Dendritic cell treated with granulocyte-macrophage colony-stimulating factor and Interleukin-4, amounts not matched to agents 40 ng/mL and 50 ng/mL, for 4 days (primary cell): Measurements from ENCODE around the gene B3GAT2.

Source experiments
- H3K27ac Mint-ChIP-seq: one replicate; pipeline ENCODE4 v1.8.0; 2022; ENCODE audit warnings: mild to moderate bottlenecking, mixed read lengths
- H3K27me3 Mint-ChIP-seq: one replicate; pipeline ENCODE4 v1.8.0; 2022; ENCODE audit warnings: mild to moderate bottlenecking, mixed read lengths
- H3K36me3 Mint-ChIP-seq: one replicate; pipeline ENCODE4 v1.8.0; 2022; ENCODE audit warnings: low read depth, mixed read lengths
- H3K4me1 Mint-ChIP-seq: one replicate; pipeline ENCODE4 v1.8.0; 2022; ENCODE audit warnings: low read depth, mixed read lengths
- H3K4me3 Mint-ChIP-seq: one replicate; pipeline ENCODE4 v1.8.0; 2022; ENCODE audit warnings: mild to moderate bottlenecking, moderate library complexity, mixed read lengths
- H3K9me3 Mint-ChIP-seq: one replicate; pipeline ENCODE4 v1.8.0; 2022; ENCODE audit warnings: mixed read lengths
- intact Hi-C: fragments of 100-400 bp; cut with micrococcal nuclease; formaldehyde crosslinking; loops from one replicate; pipeline ENCODE4 v1.15.0; 2022

B3GAT2 gene

GRCh38 chr6:70843328-70843918 is 113.4 kb downstream of the B3GAT2 start:
- H3K36me3 Mint-ChIP-seq: peaks cover 24% of the 10 kb centered on the region
- no peaks in the 10 kb centered on the region for H3K4me1 Mint-ChIP-seq
- H3K4me3 Mint-ChIP-seq: no peak overlapping the region
- no peaks in the 10 kb centered on the region for H3K27me3 Mint-ChIP-seq
- intact Hi-C loops: no loop called here
- no peak overlapping the region for H3K27ac Mint-ChIP-seq
- H3K9me3 Mint-ChIP-seq: no peaks in the 10 kb centered on the region

GRCh38 chr6:70842541-70842940 is 114.3 kb downstream of the B3GAT2 start:
- intact Hi-C loops: no loop called here

GRCh38 chr6:70841112-70841511 is 115.7 kb downstream of the B3GAT2 start:
- intact Hi-C loops: no loop called here
- H3K27me3 Mint-ChIP-seq: no peaks in the 10 kb centered on the region
- no peak overlapping the region for H3K4me3 Mint-ChIP-seq
- peaks cover 17% of the 10 kb centered on the region for H3K36me3 Mint-ChIP-seq
- H3K4me1 Mint-ChIP-seq: no peaks in the 10 kb centered on the region
- H3K9me3 Mint-ChIP-seq: no peaks in the 10 kb centered on the region
- H3K27ac Mint-ChIP-seq: no peak overlapping the region

More at GRCh38 chr6:70842541-70842940, 114.3 kb downstream of the B3GAT2 start:
- H3K36me3 Mint-ChIP-seq: peaks cover 24% of the 10 kb centered on the region
- H3K4me3 Mint-ChIP-seq: no peak overlapping the region
- no peaks in the 10 kb centered on the region for H3K4me1 Mint-ChIP-seq
- H3K9me3 Mint-ChIP-seq: no peaks in the 10 kb centered on the region
- no peaks in the 10 kb centered on the region for H3K27me3 Mint-ChIP-seq
- H3K27ac Mint-ChIP-seq: no peak overlapping the region

- no peaks in the 10 kb centered on the region for H3K4me1 Mint-ChIP-seq
- intact Hi-C loops: no loop called here
- H3K36me3 Mint-ChIP-seq: peaks cover 14% of the 10 kb centered on the region
- no peaks in the 10 kb centered on the region for H3K27me3 Mint-ChIP-seq
- no peak overlapping the region for H3K4me3 Mint-ChIP-seq
- H3K27ac Mint-ChIP-seq: no peak overlapping the region
- H3K9me3 Mint-ChIP-seq: no peaks in the 10 kb centered on the region
Observed at GRCh38 chr6:70839286-70840266, 117.3 kb downstream of the B3GAT2 start.

GRCh38 chr6:70838907-70839285 is 118.0 kb downstream of the B3GAT2 start:
- Mint-ChIP-seq H3K4me3 (no peak overlapping the region), H3K27ac (no peak overlapping the region), H3K27me3 (no peaks in the 10 kb centered on the region), H3K9me3 (no peaks in the 10 kb centered on the region), H3K36me3 (peaks cover 14% of the 10 kb centered on the region), H3K4me1 (no peaks in the 10 kb centered on the region)
- intact Hi-C loops: no loop called here

- no peaks in the 10 kb centered on the region for H3K27me3 Mint-ChIP-seq
- no peaks in the 10 kb centered on the region for H3K4me1 Mint-ChIP-seq
- intact Hi-C loops: no loop called here
- H3K36me3 Mint-ChIP-seq: peaks cover 20% of the 10 kb centered on the region
- no peak overlapping the region for H3K4me3 Mint-ChIP-seq
- H3K9me3 Mint-ChIP-seq: peaks cover 8% of the 10 kb centered on the region
- H3K27ac Mint-ChIP-seq: no peak overlapping the region
Observed at GRCh38 chr6:70834520-70834919, 122.3 kb downstream of the B3GAT2 start.

- intact Hi-C loops: no loop called here
- peaks cover 12% of the 10 kb centered on the region for H3K36me3 Mint-ChIP-seq
- H3K9me3 Mint-ChIP-seq: peaks cover 8% of the 10 kb centered on the region
- no peaks in the 10 kb centered on the region for H3K27me3 Mint-ChIP-seq
- no peak overlapping the region for H3K4me3 Mint-ChIP-seq
- H3K27ac Mint-ChIP-seq: no peak overlapping the region
- no peaks in the 10 kb centered on the region for H3K4me1 Mint-ChIP-seq
Observed at GRCh38 chr6:70831427-70831826, 125.4 kb downstream of the B3GAT2 start.

- Mint-ChIP-seq H3K4me1 (peaks cover 7% of the 10 kb centered on the region), H3K36me3 (peaks cover 10% of the 10 kb centered on the region), H3K27me3 (no peaks in the 10 kb centered on the region), H3K9me3 (peaks cover 12% of the 10 kb centered on the region), H3K27ac (no peak overlapping the region), H3K4me3 (no peak overlapping the region)
- intact Hi-C loops: no loop called here
Observed at GRCh38 chr6:70823651-70824050, 133.2 kb downstream of the B3GAT2 start.

GRCh38 chr6:70821751-70822150 is 135.1 kb downstream of the B3GAT2 start:
- Mint-ChIP-seq H3K27ac (no peak overlapping the region), H3K27me3 (no peaks in the 10 kb centered on the region)

GRCh38 chr6:70820778-70821177 is 136.1 kb downstream of the B3GAT2 start:
- peaks cover 10% of the 10 kb centered on the region for H3K36me3 Mint-ChIP-seq
- no peak overlapping the region for H3K4me3 Mint-ChIP-seq
- intact Hi-C loops: no loop called here
- H3K27ac Mint-ChIP-seq: no peak overlapping the region
- no peaks in the 10 kb centered on the region for H3K27me3 Mint-ChIP-seq
- H3K4me1 Mint-ChIP-seq: peaks cover 7% of the 10 kb centered on the region
- H3K9me3 Mint-ChIP-seq: peaks cover 12% of the 10 kb centered on the region

More at GRCh38 chr6:70821751-70822150, 135.1 kb downstream of the B3GAT2 start:
- peaks cover 10% of the 10 kb centered on the region for H3K36me3 Mint-ChIP-seq
- peaks cover 12% of the 10 kb centered on the region for H3K9me3 Mint-ChIP-seq
- intact Hi-C loops: no loop called here
- H3K4me3 Mint-ChIP-seq: no peak overlapping the region
- H3K4me1 Mint-ChIP-seq: peaks cover 7% of the 10 kb centered on the region

- intact Hi-C loops: no loop called here
- H3K36me3 Mint-ChIP-seq: peaks cover 10% of the 10 kb centered on the region
- H3K4me3 Mint-ChIP-seq: no peak overlapping the region
- no peak overlapping the region for H3K27ac Mint-ChIP-seq
- H3K4me1 Mint-ChIP-seq: peaks cover 7% of the 10 kb centered on the region
- H3K9me3 Mint-ChIP-seq: peaks cover 12% of the 10 kb centered on the region
- H3K27me3 Mint-ChIP-seq: no peaks in the 10 kb centered on the region
Observed at GRCh38 chr6:70819646-70820045, 137.2 kb downstream of the B3GAT2 start.

- Mint-ChIP-seq H3K36me3 (peaks cover 10% of the 10 kb centered on the region), H3K4me3 (no peak overlapping the region), H3K4me1 (no peaks in the 10 kb centered on the region), H3K27me3 (no peaks in the 10 kb centered on the region), H3K27ac (no peak overlapping the region), H3K9me3 (no peaks in the 10 kb centered on the region)
- intact Hi-C loops: no loop called here
Observed at GRCh38 chr6:70813885-70814284, 143.0 kb downstream of the B3GAT2 start.

- Mint-ChIP-seq H3K36me3 (peaks cover 10% of the 10 kb centered on the region), H3K9me3 (no peaks in the 10 kb centered on the region), H3K4me1 (no peaks in the 10 kb centered on the region), H3K27me3 (no peaks in the 10 kb centered on the region), H3K27ac (no peak overlapping the region), H3K4me3 (no peak overlapping the region)
- intact Hi-C loops: no loop called here
Observed at GRCh38 chr6:70811788-70812187, 145.1 kb downstream of the B3GAT2 start.
